ENCODE data around the gene LIPC. TPM values are rescaled to one million over a fixed set of nuclear protein-coding genes. Genes with fewer than 3 reads are reported as not detected.

LIPC gene
- total and polyA plus RNA-seq, 10 of the 15 experiments (the other 5 are each of a cell fraction or from before 2014, with no cell fraction given): 0.06 to 0.31 (median 0.16) TPM; not detected in 1

- TF ChIP-seq ZNF687 (IDR thresholded peaks at IDR 0.05) (no peak), NFIC (IDR thresholded peaks at IDR 0.05; ENCODE audit: low read depth, low read length) (no peak), SIN3A (IDR thresholded peaks at IDR 0.05; ENCODE audit: low read depth, low read length) (no peak), ATF3 (IDR thresholded peaks at IDR 0.05; ENCODE audit: borderline replicate concordance, extremely low read depth, low read depth, low read length) (no peak), ETV6 (conservative IDR thresholded peaks at IDR 0.05 in 1 of 2, IDR thresholded peaks at IDR 0.05 in 1 of 2; ENCODE audit: borderline replicate concordance in 1 of 2, low read depth in 1 of 2) (no peak)
Observed at GRCh38 chr15:58390118-58390517, 41.7 kb upstream of the LIPC start (continued).

GRCh38 chr15:58390655-58391054 lies 41.1 kb upstream of the LIPC start:
- Histone ChIP-seq H4K20me1 (ENCODE audit: control insufficient read depth, insufficient read depth) (no peaks in the 10 kb centered on the region), H3K4me1 (ENCODE audit: control insufficient read depth, insufficient read depth, low read length) (no peaks in the 10 kb centered on the region), H3K36me3 (ENCODE audit: control insufficient read depth in 2 of 2, insufficient read depth in 2 of 2, low read length in 1 of 2) (no peaks in the 10 kb centered on the region), H3K9me3 (replicated peaks; ENCODE audit: control insufficient read depth, insufficient read depth, low read length) (no peaks in the 10 kb centered on the region), H3K4me2 (ENCODE audit: control insufficient read depth, insufficient read depth) (no peak overlapping the region), H3K9ac (ENCODE audit: control insufficient read depth, insufficient read depth, low read length) (no peak overlapping the region), H3K79me2 (ENCODE audit: control insufficient read depth, insufficient read depth, low read length) (no peaks in the 10 kb centered on the region), H3K4me3 (no peak overlapping the region), H2AFZ (ENCODE audit: control insufficient read depth, low read depth, low read length) (no peak overlapping the region), H3K27me3 (replicated peaks in 1 of 2; ENCODE audit: control insufficient read depth in 2 of 2, insufficient read depth in 2 of 2, low read length in 1 of 2) (no peaks in the 10 kb centered on the region), H3K27ac (ENCODE audit: control insufficient read depth, insufficient read depth) (no peak overlapping the region)
- FAIRE-seq (no peak), ATAC-seq (no peak), DNase-seq (ENCODE audit: low read depth, low spot score) (no peak)
- ChIA-PET POLR2A (no interaction called here), SMC1A (ENCODE audit: uncharacterized antibody, unreplicated experiment) (no interaction called here), CTCF (interaction anchor here (0.8 kb wide), 1 partner anchor 82 kb away, joined by 3 read pairs; no protein-coding TSS in a partner anchor), RAD21 (ENCODE audit: unreplicated experiment) (no interaction called here)
- WGBS (ENCODE audit: insufficient coverage, insufficient replicate concordance, low lambda C conversion rate, missing lambda C conversion rate): 46% methylated on average over 5 of the region's 5 CpGs
- intact Hi-C loops (cut with micrococcal nuclease; ENCODE audit: unreplicated experiment): no loop called here
- no TSS peak for BruUV-seq (replicated peaks)
- TF ChIP-seq NFYB (IDR thresholded peaks at IDR 0.05; ENCODE audit: insufficient read depth, low read depth, low read length): no peak
- in situ Hi-C loops (cut with MboI): no loop called here

All from GM12878 (cell line).